Stimulated activated CD4-positive, alpha-beta T cell treated with anti-CD3 and anti-CD28 coated beads, Interleukin-2, amount 100 ng/mL, for 4 hours (primary cell): Measurements from ENCODE around the gene RNASEL.
"Not testable (repeated sequence)": the region's sequence is repeated elsewhere in the genome, so short reads cannot be mapped to it uniquely, and the experiment has no call there.

Source experiments
- DNase-seq: peaks from one replicate; pipeline ENCODE4 v3.0.0-alpha.2; 2020; ENCODE audit warnings: low read depth

Gene RNASEL

GRCh38 chr1:182561456-182561855 is 27.6 kb downstream of the RNASEL start:
- DNase-seq, result no peak

- no peak for DNase-seq
Observed at GRCh38 chr1:182560392-182560984, 28.6 kb downstream of the RNASEL start.

- DNase-seq, result no peak
Observed at GRCh38 chr1:182556279-182556678, 32.8 kb downstream of the RNASEL start.

- DNase-seq, result no peak
Observed at GRCh38 chr1:182555493-182555892, 33.6 kb downstream of the RNASEL start.

- DNase-seq, result no peak
Observed at GRCh38 chr1:182552527-182552926, 36.5 kb downstream of the RNASEL start.

GRCh38 chr1:182549811-182550210 is 39.2 kb downstream of the RNASEL start:
- no peak for DNase-seq

- no peak for DNase-seq
Observed at GRCh38 chr1:182549346-182549745, 39.7 kb downstream of the RNASEL start.

- no peak for DNase-seq
Observed at GRCh38 chr1:182533896-182534295, 55.2 kb downstream of the RNASEL start.

GRCh38 chr1:182528206-182528605 is 60.9 kb downstream of the RNASEL start:
- DNase-seq, result not testable (repeated sequence)

- no peak for DNase-seq
Observed at GRCh38 chr1:182527680-182528079, 61.4 kb downstream of the RNASEL start.

GRCh38 chr1:182525342-182525741 is 63.7 kb downstream of the RNASEL start:
- DNase-seq, result no peak
